ENCODE data around the gene NISCH. TPM values are rescaled to one million over a fixed set of nuclear protein-coding genes. Genes with fewer than 3 reads are reported as not detected.

The NISCH gene
- total and polyA plus RNA-seq, 7 donors, result 14.3 to 33.4 (median 23.6) TPM

DNA sequence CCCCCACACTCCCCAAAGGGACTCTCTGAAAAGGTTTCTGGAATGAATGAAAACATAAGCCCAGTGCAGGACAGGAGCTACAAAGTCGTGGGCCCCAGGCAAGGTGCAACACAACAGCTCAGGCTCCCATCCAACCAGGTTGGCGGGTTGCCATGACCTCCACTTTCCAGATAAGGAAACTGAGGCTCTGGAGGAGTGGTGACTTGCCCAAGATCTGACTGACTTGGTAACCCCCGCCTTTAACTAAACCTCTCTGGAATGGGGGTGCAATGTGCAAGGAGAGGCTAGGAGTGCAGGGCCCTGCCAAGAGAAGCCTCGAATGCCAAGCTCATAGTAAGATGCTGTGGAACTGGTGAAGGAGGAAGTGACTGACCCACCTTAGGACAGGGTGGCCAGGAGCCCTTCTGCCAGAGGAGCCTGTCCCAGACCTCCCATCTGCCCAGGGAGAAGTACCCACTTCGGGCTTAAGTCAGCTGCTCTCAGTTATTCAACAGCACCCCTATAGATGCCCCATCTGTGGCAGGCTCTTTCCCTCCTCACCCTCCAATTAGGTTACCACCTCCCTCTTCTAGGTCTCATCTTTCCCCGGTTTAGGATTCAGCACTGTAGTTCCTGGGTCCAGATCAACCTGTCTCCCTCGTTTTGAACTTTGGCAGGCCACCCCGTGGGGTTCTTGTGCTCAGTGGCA is 1.0 kb upstream of the NISCH start:
- H3K36me3 ChIP-seq (ENCODE audit: insufficient read depth in 1 of 2, low read depth in 1 of 2), result peaks cover 11 to 21% of the 10 kb centered on the region in 2 donors
- TF ChIP-seq CTCF (IDR thresholded peaks at IDR 0.05), result no peak
- peak overlapping the region; percentile 90 for H3K27ac ChIP-seq
- ATAC-seq (no peak), DNase-seq (peak in 1 of 2 donors; percentile 73)
- H3K4me3 ChIP-seq, result peak overlapping the region; percentile 73
- intact Hi-C loops (cut with DNase I), result no loop called here
- H3K4me1 ChIP-seq, result peaks cover 40% of the 10 kb centered on the region
- no peaks in the 10 kb centered on the region for H3K27me3 ChIP-seq (ENCODE audit: insufficient read depth in 3 of 3, low read length in 2 of 3)
- no peaks in the 10 kb centered on the region for H3K9me3 ChIP-seq
- 34 to 38% (median 35%) methylated on average over 8 of the region's 8 CpGs for WGBS, 3 donors

DNA sequence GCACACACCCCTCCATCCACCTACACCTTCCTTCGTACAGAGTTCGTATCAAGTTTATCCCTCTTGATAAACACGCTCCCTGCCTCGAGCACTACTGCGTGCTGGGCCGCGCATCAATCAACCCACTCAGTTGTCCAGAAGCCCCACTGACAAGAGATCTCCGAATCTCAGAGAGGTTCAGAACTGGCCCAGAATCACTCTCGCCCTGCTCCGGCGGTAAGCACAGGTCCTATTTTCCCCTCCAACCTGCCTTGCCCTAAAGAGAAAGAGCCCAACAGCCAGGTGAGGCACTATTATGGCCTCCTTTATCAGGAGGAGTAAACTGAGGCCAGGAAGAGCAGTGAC is 494 bp upstream of the NISCH start:
- H3K4me3 ChIP-seq, result peak overlapping the region; percentile 73
- DNase-seq, result no peak
- H3K36me3 ChIP-seq (ENCODE audit: insufficient read depth in 1 of 2, low read depth in 1 of 2), result peaks cover 11 to 26% of the 10 kb centered on the region in 2 donors
- WGBS, 3 donors, result 12 to 34% (median 20%) methylated on average over 11 of the region's 11 CpGs
- TF ChIP-seq CTCF (IDR thresholded peaks at IDR 0.05), result no peak
- H3K4me1 ChIP-seq, result peaks cover 38% of the 10 kb centered on the region
- H3K9me3 ChIP-seq, result no peaks in the 10 kb centered on the region
- no peaks in the 10 kb centered on the region for H3K27me3 ChIP-seq (ENCODE audit: insufficient read depth in 3 of 3, low read length in 2 of 3)
- peak in 1 of 4 donors; percentile 0 for ATAC-seq
- H3K27ac ChIP-seq, result peak overlapping the region; percentile 90
- intact Hi-C loops (cut with DNase I), result loop anchor here in 1 of 2 donors (5.0 kb wide), 1 partner anchor 232 kb away; the partner anchor contains the start of genes GNL3 and PBRM1

DNA sequence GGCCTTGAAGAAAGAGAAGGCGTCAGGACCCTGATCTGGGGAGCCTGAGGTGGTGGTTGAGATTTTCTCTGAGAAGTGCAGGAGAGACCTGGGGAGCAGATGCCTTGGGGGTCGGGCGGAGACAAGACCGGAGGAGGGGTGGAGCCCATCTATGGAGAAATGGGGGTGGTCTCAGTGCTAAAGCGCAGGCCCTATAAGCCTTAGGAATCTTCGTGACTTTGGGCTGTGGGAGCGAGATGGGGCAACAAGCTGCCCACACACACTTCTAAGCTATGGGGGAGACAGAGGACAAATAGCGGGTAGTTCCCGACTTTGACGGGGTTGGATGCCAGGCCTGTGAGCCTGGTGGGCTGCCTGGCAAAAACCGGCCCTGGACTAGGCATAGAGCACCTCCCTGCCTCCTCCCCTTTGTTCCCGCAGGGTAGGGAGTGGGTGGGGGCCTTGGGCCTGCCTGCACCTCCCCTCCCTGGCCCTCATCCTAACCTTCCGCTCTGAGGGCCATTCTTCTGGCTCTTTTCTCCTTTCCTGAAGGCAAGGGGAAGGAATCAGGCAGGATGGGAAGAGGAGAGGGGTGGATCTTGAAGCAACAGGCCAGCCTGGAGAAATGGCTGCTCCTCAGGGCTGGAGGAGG is 880 bp downstream of the NISCH start:
- H3K9me3 ChIP-seq, result no peaks in the 10 kb centered on the region
- H3K4me3 ChIP-seq, result peak overlapping the region; percentile 73
- TF ChIP-seq CTCF (IDR thresholded peaks at IDR 0.05), result no peak
- peaks cover 11 to 40% of the 10 kb centered on the region in 2 donors for H3K36me3 ChIP-seq (ENCODE audit: insufficient read depth in 1 of 2, low read depth in 1 of 2)
- H3K27ac ChIP-seq, result peak overlapping the region; percentile 90
- DNase-seq (no peak), ATAC-seq (no peak)
- WGBS, 3 donors, result 15 to 25% (median 17%) methylated on average over 12 to 13 of the region's 13 CpGs
- H3K4me1 ChIP-seq, result peaks cover 36% of the 10 kb centered on the region
- no peaks in the 10 kb centered on the region for H3K27me3 ChIP-seq (ENCODE audit: insufficient read depth in 3 of 3, low read length in 2 of 3)
- intact Hi-C loops (cut with DNase I), result loop anchor here in 1 of 2 donors (1.0 to 5.0 kb wide), 2 partner anchors 14 to 231 kb away; partner anchors contain the start of genes GNL3 and PBRM1

DNA sequence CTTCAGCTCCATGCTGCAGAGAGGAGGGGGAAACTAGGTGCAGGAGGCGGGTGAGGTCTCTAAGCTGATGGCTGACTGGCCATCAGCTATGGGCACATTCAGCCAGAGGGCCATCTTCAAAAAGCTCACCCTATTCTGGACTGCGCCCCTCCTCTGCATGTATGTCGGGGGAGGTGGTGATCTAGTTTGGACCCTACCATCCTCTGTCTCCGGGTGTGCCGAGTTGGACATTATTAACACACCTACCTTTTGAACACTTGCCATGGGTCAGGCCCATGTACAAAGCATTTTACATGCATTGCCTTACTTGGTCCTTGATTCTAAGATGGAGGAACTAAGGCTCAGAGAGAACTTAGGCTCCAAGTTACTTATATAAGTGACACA is 1.4 kb downstream of the NISCH start:
- H3K9me3 ChIP-seq, result no peaks in the 10 kb centered on the region
- WGBS, 3 donors, result 69 to 82% (median 72%) methylated on average over 5 of the region's 5 CpGs
- H3K36me3 ChIP-seq (ENCODE audit: insufficient read depth in 1 of 2, low read depth in 1 of 2), result peaks cover 11 to 45% of the 10 kb centered on the region in 2 donors
- intact Hi-C loops (cut with DNase I), result loop anchor here in 1 of 2 donors (1.0 to 5.0 kb wide), 2 partner anchors 14 to 231 kb away; partner anchors contain the start of genes GNL3 and PBRM1
- H3K4me1 ChIP-seq, result peaks cover 36% of the 10 kb centered on the region
- no peaks in the 10 kb centered on the region for H3K27me3 ChIP-seq (ENCODE audit: insufficient read depth in 3 of 3, low read length in 2 of 3)
- no peak for TF ChIP-seq CTCF (IDR thresholded peaks at IDR 0.05)
- H3K4me3 ChIP-seq, result peak overlapping the region; percentile 73
- H3K27ac ChIP-seq, result peak overlapping the region; percentile 90
- no peak for ATAC-seq
- no peak for DNase-seq
